ENCODE measurements around the gene RNF183.

DNA sequence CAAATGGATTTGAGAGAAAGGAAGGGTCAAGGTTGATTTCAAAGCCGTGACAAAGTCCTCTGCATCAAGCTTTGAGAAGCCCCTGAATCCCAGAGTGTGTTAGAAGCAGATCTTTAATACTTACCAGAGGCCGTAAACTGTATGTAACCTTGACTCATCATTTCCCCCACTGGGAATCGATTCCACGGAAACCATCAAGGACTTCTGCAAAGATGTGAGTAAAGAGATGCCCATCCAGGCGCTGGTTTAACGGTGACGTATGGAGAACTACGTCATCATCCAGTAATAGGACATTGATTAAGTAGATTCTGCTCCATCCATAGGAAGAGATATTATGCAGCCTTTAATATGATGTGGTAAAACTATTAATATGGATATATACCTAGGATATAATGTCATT, 1.6 kb downstream of the RNF183 start:
- no peak for TF ChIP-seq EP300 (IDR thresholded peaks at IDR 0.05)
- no peak for TF ChIP-seq CTCF (IDR thresholded peaks at IDR 0.05)

All from stomach (tissue), 4 donors.